Right renal pelvis (tissue), 4 donors: ENCODE data around the gene KRT4. TPM values are rescaled to one million over a fixed set of nuclear protein-coding genes. Genes with fewer than 3 reads are reported as not detected.
"Not testable (repeated sequence)": the region's sequence is repeated elsewhere in the genome, so short reads cannot be mapped to it uniquely, and the experiment has no call there.

Experiments used
- DNase-seq, 4 donors: peaks; one replicate each; pipeline ENCODE4 v3.0.0-alpha.2; 2013; ENCODE audit warnings: low read depth in 4 of 4, low spot score in 3 of 4, missing footprints in 1 of 4
- polyA plus RNA-seq, 4 donors: library from polyadenylated mRNA; unstranded; fragments of 120-200 nt; gene quantifications; one replicate each; pipeline ENCODE4 v1.2.1, GENCODE V29; 2013; ENCODE audit not compliant: insufficient read length in 4 of 4

Gene KRT4
- polyA plus RNA-seq, 4 donors = 0.28 to 0.58 (median 0.34) TPM

DNA sequence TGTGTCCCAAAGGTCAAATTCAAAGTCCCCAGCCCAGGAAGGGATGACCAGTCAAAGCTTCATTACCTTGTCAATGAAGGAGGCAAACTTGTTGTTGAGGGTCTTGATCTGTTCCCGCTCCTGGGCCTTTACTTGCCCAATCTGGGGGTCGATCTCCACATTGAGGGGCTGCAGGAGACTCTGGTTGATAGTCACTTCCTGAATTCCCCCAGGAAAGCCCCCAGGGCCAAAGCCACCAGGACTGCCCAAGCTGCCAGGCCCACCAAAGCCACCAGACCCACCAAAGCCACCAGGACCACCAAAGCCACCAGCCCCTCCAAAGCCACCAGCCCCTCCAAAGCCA is 18.6 kb downstream of the KRT4 start:
- not testable (repeated sequence) for DNase-seq

DNA sequence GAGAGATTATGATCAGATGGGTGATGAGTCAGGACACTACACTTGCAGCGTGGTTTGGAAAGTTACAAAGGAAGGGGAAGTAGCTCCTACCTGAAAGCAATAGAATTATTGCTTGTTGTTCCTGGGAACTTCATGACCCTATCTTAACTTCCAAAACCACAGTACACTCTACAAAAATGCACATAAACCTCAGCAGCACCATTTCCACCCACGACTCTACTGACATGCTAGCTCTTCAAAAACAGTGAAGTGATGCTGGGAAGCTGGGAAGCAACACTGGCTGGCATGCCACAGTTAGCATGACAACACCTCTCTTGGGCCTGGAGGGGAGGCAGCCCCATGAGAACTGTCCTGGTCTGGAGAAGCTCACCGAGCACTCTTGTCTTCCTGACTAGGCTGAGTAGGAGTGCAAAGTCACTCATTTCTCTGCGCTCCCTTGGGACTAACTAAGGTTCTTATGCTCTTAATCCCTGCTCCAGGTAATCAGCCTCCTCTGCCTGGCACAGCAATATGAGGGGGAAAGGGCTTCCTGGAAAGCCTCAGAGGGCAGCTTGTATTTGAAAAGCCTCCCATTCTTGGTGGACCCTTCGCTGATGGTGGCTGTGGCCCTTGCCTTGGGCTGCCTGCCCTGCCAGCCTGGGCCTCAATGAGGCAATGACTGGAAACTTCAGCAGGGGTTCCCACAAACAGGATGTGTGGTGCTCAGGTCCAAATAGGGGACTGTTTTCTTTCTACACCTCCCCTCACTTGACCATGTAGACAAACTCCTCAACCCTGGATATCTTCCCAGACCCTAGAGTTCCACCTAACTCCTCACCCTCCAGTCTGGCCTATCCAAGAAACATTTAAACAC is 19.2 kb downstream of the KRT4 start:
- no peak for DNase-seq

DNA sequence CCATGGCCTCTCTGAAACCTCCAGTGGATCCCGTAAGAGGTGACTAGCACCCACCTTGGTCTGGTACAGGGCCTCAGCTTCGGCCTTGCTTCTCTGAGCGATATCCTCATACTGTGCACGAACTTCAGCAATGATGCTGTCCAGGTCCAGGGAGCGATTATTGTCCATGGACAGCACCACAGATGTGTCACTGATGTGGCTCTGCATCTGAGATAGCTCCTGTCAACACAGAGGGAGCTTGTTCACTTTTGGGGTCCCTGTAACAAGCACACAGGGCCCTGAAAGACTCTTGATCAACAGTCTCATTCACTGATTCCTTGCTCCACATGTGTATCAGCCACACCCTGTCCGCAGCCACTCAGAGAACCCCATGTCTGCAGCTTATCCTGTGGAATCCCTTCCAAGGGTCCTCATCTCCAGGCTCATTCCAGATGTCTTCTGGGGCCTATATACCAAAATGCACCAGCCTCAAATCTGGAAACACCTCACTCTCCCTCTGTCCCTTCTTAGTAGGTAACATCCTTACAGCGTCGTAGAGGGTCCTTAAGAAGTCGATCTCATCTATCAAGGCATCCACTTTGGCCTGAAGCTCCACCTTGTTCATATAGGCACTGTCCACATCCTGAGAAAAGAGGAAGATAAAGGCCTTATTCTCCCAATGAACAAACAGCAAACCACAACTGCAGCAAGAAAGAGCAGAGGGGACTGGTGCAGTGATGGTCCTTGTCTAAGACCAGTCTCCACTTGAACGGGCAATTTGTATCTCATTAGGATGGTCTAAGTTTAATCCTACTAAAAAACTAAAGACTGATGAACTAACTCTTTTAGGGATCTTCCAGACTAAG is 21.5 kb downstream of the KRT4 start:
- DNase-seq = no peak

DNA sequence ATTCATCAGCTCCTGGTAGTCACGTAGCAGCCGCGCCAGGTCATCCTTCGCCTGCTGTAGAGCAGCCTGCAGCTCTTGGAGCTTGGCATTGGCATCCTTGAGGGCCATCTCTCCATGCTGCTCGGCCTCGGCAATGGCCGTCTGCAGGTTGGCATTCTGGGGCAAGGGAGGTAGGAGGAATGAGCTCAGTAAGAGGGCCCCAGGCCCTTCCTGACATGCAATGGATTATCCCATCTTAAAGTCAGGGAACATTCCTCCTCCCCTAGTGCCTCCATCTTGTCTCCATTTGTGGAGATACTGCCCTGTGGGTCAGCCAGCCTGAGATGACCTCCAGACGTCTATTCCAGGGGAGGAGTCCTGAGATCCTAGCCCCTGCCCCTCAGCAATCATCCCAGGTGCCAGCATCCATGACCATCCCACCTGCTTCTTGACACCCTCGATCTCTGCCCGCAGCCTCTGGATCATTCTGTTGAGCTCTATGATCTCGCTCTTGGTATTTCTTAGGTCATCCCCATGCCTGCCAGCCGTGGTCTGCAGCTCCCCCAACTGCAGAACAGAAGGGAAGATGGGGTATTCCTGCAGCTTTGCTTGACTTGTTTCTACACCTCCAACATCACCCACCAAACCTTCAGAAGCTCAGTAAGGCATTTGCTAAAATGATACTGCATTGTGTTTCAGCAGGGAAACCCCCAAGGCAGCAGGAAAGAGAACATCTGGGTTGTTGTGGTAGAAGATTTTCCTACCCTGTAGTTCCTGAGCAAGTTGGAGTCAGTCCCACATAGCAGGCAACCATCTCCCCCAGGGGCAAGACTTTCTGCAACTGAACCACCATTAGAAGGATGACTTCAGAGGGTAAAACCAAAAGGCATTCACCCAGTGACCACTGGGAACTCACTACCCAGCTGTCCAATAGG is 22.4 kb downstream of the KRT4 start:
- no peak for DNase-seq

DNA sequence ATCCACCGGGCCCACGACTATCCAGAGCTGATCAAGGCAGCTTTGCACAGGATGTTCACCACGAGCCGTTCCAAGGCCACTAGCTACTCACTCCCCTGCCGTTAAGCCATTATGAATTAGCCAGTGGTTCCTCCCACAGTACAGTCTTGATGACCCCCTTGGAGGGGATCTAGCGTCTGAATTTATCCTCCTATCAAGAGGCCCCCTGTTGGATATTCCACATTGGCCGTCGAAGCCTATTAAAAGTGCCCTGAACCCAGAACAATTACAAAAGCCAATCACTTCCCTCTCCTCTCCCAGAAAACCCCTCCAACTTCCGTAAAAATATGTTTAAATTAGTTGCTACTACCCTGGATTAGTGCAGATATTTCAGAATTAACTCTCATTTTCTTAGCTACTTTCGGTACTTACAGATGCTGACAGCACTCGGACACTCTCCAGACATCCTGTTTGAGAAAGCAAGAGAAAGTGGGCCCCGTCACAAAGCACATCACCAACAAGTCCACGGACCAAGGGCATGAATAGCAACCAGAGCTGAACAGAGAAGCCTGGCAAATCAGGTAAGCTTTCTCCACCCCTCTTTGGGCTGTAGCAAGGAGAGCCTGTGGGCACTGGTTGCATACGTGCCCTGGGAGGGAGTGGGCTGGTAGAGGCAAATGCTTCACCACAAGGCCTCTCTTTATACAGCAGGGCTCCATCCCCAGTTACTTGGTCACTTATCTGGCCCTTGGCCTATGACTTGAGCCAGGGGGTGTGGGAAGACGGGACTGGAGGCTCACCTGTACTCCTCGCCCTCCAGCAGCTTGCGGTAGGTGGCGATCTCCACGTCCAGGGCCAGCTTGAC is 23.3 kb downstream of the KRT4 start:
- DNase-seq = no peak

DNA sequence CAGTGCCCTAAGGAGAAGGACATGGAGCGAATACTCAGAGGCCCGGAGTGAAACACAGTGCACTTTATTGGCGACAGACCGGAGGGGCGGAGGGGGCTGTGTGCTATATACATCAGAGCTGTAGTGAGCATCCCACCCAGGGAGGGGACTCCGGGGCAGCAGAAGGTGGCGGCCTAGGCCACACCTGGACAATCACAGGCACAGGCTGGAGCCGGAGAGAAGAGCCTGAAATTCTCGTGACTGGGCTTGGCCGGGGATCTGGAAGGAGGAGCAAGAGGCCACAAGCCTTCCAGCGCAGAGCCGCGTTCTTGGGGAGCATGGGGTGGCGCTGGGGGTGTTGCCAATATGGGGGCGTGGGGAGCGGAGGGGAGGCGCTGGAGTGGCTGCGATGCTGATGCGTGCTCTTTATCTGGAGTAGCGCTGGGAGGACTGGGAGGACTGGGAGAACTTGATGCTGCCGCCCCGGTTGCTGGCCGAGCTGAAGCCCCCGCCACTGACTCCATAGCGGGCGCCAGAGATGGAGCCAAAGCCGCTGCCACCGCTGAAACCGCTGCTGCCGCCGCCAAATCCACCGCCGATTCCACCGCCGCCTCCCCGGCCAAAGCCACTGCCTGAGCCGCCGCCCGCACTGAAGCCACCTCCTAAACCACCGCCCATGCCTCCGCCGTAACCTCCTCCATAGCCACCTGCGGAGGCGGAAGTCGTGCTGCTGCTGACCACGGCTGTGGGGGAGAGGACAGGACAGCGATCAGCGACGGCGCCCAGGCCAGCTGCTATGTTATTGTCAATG is 24.1 kb downstream of the KRT4 start:
- DNase-seq = no peak

- no peak for DNase-seq
These were observed 24.9 kb downstream of the KRT4 start for GRCh38 chr12:52788876-52789636.

- DNase-seq = no peak
These were observed 25.6 kb downstream of the KRT4 start for GRCh38 chr12:52788192-52788875.

- no peak for DNase-seq
These were observed 26.4 kb downstream of the KRT4 start for GRCh38 chr12:52787324-52788191.

DNA sequence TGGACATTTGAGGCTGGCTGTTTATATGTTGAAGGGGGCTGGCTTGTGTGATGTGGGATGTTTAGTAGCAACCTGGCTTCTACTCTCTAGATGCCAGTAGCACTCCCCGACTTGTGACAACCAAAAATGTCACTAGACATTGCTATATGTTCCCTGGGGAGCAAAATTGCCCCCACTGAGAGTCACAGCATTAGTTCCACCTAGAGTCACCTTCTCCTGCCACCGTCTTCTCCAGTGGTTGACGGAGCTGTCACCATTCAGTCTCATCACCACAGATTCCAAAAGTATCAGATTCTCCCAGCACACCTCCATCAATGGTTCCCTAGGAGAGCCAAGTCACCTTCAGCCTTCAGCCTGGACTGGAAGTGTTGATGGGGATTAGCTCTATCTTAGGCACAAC is 29.0 kb downstream of the KRT4 start:
- DNase-seq = no peak

DNA sequence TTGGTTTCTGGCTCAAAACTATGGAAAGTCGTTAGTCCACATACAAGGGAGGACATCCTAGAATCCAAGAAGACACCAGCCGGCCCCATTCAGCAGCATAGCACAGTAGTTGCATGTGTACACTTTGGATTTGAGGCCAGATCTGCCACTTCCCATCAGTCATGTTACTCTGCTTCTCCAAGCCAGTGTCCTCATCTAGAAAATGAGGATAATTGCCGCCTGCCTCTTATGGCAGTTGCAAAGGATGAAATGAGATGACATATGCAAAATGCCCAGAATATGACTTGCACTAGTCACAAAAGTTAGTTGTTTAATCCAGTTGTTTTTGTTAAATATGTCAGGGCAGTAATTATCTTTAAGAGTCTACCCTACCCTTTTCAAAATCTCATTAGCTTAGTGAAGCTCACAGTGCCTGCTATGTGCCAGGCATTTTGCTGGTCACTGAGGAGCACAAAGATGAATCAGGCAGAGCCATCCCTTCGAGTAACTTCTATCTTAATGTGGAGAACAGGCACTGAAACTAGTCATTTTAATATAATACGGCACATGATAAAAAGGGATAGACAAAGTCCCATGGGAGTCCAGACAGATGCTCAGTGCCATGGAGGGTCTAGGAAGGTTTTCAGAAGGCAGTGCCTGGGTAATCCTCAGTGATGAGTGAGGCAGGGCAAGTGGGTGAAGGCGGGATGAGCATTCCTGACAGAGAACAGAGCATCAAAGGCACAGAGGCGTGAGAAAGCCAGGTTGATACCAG is 30.2 kb downstream of the KRT4 start:
- DNase-seq = no peak

DNA sequence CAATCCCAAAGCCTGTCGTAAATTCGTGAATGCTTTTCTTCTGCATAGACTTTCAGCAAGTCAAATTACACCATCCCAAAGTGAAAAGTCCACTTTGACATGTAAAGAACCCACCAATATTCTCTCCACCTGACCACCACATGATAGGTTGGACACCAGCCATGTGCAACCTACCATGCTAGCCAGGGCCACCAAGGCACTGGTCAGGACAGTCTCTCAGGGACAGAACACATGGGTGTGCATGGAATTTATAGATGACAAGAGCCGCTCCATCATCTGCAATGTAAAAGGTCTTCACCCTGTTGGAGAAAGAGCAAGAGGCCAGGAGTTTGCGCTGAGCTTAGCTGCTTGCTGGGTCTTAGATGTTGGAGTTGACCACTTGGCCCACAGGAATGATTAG is 31.4 kb downstream of the KRT4 start:
- no peak for DNase-seq

DNA sequence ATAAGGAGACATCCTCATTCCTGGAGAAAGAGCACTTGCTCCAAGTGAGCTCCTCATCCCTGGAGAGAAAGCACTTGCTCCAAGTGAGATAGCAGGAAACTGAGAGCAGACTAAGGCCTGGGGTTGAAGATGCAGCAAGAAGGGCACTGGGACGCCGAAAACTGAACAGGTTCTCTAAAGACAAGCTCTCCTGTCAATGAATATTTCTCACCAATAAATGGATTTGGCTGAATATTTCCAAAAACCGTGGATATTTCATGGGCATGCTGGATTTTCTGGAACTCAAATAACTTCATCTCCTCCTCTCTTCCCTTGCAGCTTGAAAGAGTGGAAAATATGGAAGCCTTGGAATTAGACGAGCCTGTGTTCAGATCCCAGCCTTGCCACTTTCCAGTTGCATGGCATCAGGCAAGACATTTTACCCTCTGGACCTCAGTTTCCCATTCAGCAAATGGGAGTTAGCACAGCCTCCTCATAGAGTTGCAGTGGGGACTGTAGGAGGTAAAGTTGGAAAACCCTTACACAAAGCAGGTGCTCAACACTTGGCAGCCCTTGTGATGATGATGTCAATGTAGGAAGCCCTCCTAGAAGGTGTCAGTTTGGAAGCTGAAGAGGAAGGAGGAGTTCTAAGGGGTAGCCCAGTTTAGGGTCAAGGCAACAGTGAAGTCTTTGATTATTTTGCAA is 32.4 kb downstream of the KRT4 start:
- no peak for DNase-seq

DNA sequence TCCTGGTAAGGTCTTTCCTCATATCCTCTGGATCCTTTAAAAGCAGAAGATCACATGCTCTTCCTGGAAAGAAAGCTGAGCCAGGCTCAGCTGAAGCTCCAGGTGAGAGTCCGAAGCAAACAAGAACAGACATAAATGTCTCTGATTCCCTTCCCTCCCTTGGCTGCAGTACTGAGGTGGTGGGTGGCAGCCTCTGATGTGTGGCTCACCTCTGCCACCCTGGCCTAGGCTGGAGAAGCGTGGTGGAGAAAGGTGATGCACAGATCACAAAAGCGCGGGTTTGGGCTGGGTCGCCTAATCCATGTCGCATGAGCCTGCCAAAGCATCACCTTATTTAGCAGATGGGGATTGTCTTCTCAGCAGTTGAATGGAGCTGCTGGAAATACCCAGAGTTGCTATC is 34.0 kb downstream of the KRT4 start:
- DNase-seq = no peak

DNA sequence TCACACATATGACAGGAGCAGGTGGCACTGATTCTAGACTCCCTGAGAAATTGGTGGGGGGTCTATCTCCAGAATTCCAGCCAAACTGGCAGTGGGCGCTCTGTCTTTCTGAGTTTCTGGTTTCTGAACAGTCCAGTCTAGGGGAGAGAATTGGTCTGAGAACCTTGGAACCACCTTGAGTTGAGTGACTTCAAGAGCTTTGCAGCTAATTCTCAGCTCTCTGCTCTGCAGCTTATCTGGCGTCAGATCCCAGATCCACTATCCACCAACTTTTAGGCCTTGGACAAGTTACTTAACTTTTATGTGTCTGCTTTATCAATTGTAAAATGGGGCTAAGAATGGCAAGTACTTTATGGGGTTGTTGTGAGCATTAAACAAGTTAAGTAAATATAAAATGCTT is 35.1 kb downstream of the KRT4 start:
- DNase-seq = no peak

DNA sequence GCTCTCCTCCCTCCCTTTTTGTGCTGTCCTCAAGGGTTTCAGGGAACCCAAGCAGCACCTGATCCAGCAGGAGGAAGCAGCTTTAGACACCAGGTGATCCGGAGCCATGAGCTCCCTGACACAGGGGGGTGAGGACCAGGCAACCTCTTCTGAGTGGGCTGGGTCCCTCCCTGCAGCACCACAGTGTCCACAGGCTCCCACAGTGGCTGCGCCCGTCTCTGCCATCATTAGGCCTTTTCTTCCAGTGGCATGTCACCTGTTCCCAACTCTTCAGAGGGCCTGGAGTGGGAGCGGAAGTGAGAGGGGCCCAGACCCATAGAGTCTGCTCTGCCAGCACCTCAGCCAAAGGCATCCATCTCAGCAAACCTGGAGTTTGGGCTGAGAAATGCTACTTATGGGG is 36.4 kb downstream of the KRT4 start:
- DNase-seq = no peak
